HepG2 (cell line): ENCODE measurements around the gene FGA. TPM values are rescaled to one million over a fixed set of nuclear protein-coding genes. Genes with fewer than 3 reads are reported as not detected.

ENCODE experiments used
- CENPT ChIP-seq: sonication (generic); formaldehyde crosslinking; IDR thresholded peaks from 2 replicates; pipeline ENCODE4 v1.8.0; 2022; ENCODE audit warnings: low read depth, mild to moderate bottlenecking, moderate library complexity, missing genetic modification reagents
- HDAC6 ChIP-seq: fragments of 200-600 bp; sonication (generic); IDR thresholded peaks from 2 replicates; pipeline ENCODE4 v1.7.0; 2017; ENCODE audit warnings: mild to moderate bottlenecking, antibody characterized with exemption, low read length, low read depth
- HMG20A ChIP-seq: IDR thresholded peaks from 2 replicates; pipeline ENCODE4 v1.6.1; 2016; ENCODE audit warnings: borderline replicate concordance
- KDM5B ChIP-seq: sonication (generic); formaldehyde crosslinking; IDR thresholded peaks from 2 replicates; pipeline ENCODE4 v1.4.0; 2020; ENCODE audit warnings: missing genetic modification reagents, mild to moderate bottlenecking, borderline replicate concordance
- MAFF ChIP-seq: IDR thresholded peaks from 2 replicates; pipeline ENCODE4 v1.6.1; 2011; ENCODE audit warnings: low read depth, low read length, improper control_type of control experiment
- MXD1 ChIP-seq: sonication (generic); formaldehyde crosslinking; IDR thresholded peaks from 2 replicates; pipeline ENCODE4 v1.4.0; 2020; ENCODE audit warnings: mild to moderate bottlenecking, missing genetic modification reagents
- NFKBIZ ChIP-seq: IDR thresholded peaks from 2 replicates; pipeline ENCODE4 v1.6.1; 2018; ENCODE audit warnings: missing genetic modification reagents, missing compliant biosample characterization
- RBAK ChIP-seq: sonication (generic); formaldehyde crosslinking; IDR thresholded peaks from 2 replicates; pipeline ENCODE4 v1.5.1; 2020; ENCODE audit warnings: mild to moderate bottlenecking, missing genetic modification reagents
- RXRA ChIP-seq: sonication (generic); formaldehyde crosslinking; IDR thresholded peaks from 2 replicates; pipeline ENCODE4 v1.5.1; 2020; ENCODE audit warnings: missing genetic modification reagents
- SMC3 ChIP-seq: IDR thresholded peaks from 2 replicates; pipeline ENCODE4 v1.6.1; 2011; ENCODE audit warnings: low read length, improper control_type of control experiment
- SP2 ChIP-seq: sonication (generic); formaldehyde crosslinking; IDR thresholded peaks from 2 replicates; pipeline ENCODE4 v1.5.1; 2020; ENCODE audit warnings: mild to moderate bottlenecking, missing genetic modification reagents
- SP5 ChIP-seq: IDR thresholded peaks from 2 replicates; pipeline ENCODE4 v1.6.1; 2016; ENCODE audit warnings: low read depth, borderline replicate concordance
- SRSF9 ChIP-seq: fragments of 200-400 bp; formaldehyde crosslinking; IDR thresholded peaks from 2 replicates; pipeline ENCODE4 v1.6.1; 2018; ENCODE audit warnings: borderline replicate concordance, mild to moderate bottlenecking, low read depth, low read length; ENCODE audit not compliant: insufficient read depth, poor library complexity, severe bottlenecking
- U2AF2 ChIP-seq: fragments of 200-400 bp; formaldehyde crosslinking; IDR thresholded peaks from 2 replicates; pipeline ENCODE4 v1.6.1; 2017; ENCODE audit warnings: low read depth, mild to moderate bottlenecking, low read length
- ZFP37 ChIP-seq: sonication (generic); formaldehyde crosslinking; IDR thresholded peaks from 2 replicates; pipeline ENCODE4 v1.4.0; 2020; ENCODE audit warnings: missing genetic modification reagents, borderline replicate concordance
- ZNF143 ChIP-seq: sonication (generic); formaldehyde crosslinking; IDR thresholded peaks from 2 replicates; pipeline ENCODE4 v1.4.0; 2020; ENCODE audit warnings: missing genetic modification reagents
- ZNF205 ChIP-seq: IDR thresholded peaks from 2 replicates; pipeline ENCODE4 v1.6.1; 2018; ENCODE audit warnings: missing biosample characterization, missing genetic modification reagents
- ZNF234 ChIP-seq: sonication (generic); formaldehyde crosslinking; conservative IDR thresholded peaks from 2 replicates; pipeline ENCODE4 v1.5.1; 2020; ENCODE audit warnings: mild to moderate bottlenecking, missing genetic modification reagents
- ZNF256 ChIP-seq: sonication (generic); formaldehyde crosslinking; conservative IDR thresholded peaks from 2 replicates; pipeline ENCODE4 v1.4.0; 2020; ENCODE audit warnings: missing genetic modification reagents
- ZNF543 ChIP-seq: sonication (generic); formaldehyde crosslinking; IDR thresholded peaks from 2 replicates; pipeline ENCODE4 v1.4.0; 2020; ENCODE audit warnings: mild to moderate bottlenecking, missing genetic modification reagents
- ZNF577 ChIP-seq: sonication (generic); formaldehyde crosslinking; IDR thresholded peaks from 2 replicates; pipeline ENCODE4 v1.4.0; 2020; ENCODE audit warnings: mild to moderate bottlenecking, low read depth, missing genetic modification reagents, borderline replicate concordance
- ZNF619 ChIP-seq: sonication (generic); formaldehyde crosslinking; IDR thresholded peaks from 2 replicates; pipeline ENCODE4 v1.4.0; 2020; ENCODE audit warnings: mild to moderate bottlenecking, missing genetic modification reagents
- ZNF652 ChIP-seq: IDR thresholded peaks from 2 replicates; pipeline ENCODE4 v1.6.1; 2016; ENCODE audit warnings: low read depth, borderline replicate concordance
- ZNF713 ChIP-seq: sonication (generic); formaldehyde crosslinking; IDR thresholded peaks from 2 replicates; pipeline ENCODE4 v1.4.0; 2020; ENCODE audit warnings: mild to moderate bottlenecking, missing genetic modification reagents
- ZNF772 ChIP-seq: sonication (generic); formaldehyde crosslinking; IDR thresholded peaks from 2 replicates; pipeline ENCODE4 v1.5.0; 2020; ENCODE audit warnings: mild to moderate bottlenecking, missing genetic modification reagents
- ZSCAN25 ChIP-seq: sonication (generic); formaldehyde crosslinking; IDR thresholded peaks from 2 replicates; pipeline ENCODE4 v1.8.0; 2022; ENCODE audit warnings: mild to moderate bottlenecking, missing genetic modification reagents
- polyA plus RNA-seq, 8 experiments: library from polyadenylated mRNA; depleted of rRNA in 3 of 8; stranded (reverse) in 7 of 8; unstranded in 1 of 8; fragments of >200 nt; fragmentation: Illumina TruSeq in 4 of 8; extraction: Trizol in 4 of 8; gene quantifications; 2 replicates each; pipeline versions ENCODE4 v1.2.1 to v1.2.3, GENCODE V29; 2011 to 2016; ENCODE audit warnings: low read depth in 4 of 8, missing spikeins in 1 of 8, mixed read lengths in 1 of 8; ENCODE audit not compliant: insufficient read depth in 1 of 8
- total RNA-seq, 5 experiments: library from RNA; depleted of rRNA; stranded (reverse); fragments of >200 nt; fragmentation: Illumina TruSeq; extraction: Trizol; gene quantifications; 2 replicates each; pipeline ENCODE4 v1.2.3, GENCODE V29; 2016; ENCODE audit warnings: low read depth in 1 of 5
- TF ChIP-seq, protein P1 (sequence below): sonication (generic); formaldehyde crosslinking; IDR thresholded peaks from 2 replicates; pipeline ENCODE4 v1.4.0; 2020; ENCODE audit warnings: mild to moderate bottlenecking, missing genetic modification reagents
- TF ChIP-seq, protein P2 (sequence below): sonication (generic); formaldehyde crosslinking; IDR thresholded peaks from 2 replicates; pipeline ENCODE4 v1.4.0; 2020; ENCODE audit warnings: missing genetic modification reagents

Gene FGA
- total and polyA plus RNA-seq, 2 of the 13 experiments (the other 11 are each of a cell fraction or from before 2014, with no cell fraction given): 640 to 1,523 TPM

- TF ChIP-seq ZNF619 (CRISPR knock-in tag): no peak
- peak; percentile 86; the same call in 1 of the 2 replicates for TF ChIP-seq KDM5B (CRISPR knock-in tag)
- TF ChIP-seq RBAK (CRISPR knock-in tag): no peak
- no peak for TF ChIP-seq HDAC6
- peak; percentile 51; the same call in 1 of the 2 replicates for TF ChIP-seq MXD1
- TF ChIP-seq, protein P1, sequence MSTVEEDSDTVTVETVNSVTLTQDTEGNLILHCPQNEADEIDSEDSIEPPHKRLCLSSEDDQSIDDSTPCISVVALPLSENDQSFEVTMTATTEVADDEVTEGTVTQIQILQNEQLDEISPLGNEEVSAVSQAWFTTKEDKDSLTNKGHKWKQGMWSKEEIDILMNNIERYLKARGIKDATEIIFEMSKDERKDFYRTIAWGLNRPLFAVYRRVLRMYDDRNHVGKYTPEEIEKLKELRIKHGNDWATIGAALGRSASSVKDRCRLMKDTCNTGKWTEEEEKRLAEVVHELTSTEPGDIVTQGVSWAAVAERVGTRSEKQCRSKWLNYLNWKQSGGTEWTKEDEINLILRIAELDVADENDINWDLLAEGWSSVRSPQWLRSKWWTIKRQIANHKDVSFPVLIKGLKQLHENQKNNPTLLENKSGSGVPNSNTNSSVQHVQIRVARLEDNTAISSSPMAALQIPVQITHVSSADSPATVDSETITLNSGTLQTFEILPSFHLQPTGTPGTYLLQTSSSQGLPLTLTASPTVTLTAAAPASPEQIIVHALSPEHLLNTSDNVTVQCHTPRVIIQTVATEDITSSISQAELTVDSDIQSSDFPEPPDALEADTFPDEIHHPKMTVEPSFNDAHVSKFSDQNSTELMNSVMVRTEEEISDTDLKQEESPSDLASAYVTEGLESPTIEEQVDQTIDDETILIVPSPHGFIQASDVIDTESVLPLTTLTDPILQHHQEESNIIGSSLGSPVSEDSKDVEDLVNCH (CRISPR knock-in tag): no peak
- TF ChIP-seq ZNF652 (CRISPR knock-in tag): no peak
- TF ChIP-seq SP2: no peak
- no peak for TF ChIP-seq U2AF2
- no peak for TF ChIP-seq ZNF772 (CRISPR knock-in tag)
- TF ChIP-seq SRSF9: no peak
- TF ChIP-seq SMC3: no peak
- no peak for TF ChIP-seq MAFF
- no peak for TF ChIP-seq ZSCAN25 (CRISPR knock-in tag)
- TF ChIP-seq CENPT: no peak
- TF ChIP-seq ZNF713 (CRISPR knock-in tag): no peak
- TF ChIP-seq HMG20A (CRISPR knock-in tag): no peak
- peak; percentile 41; the same call in 1 of the 2 replicates for TF ChIP-seq RXRA (CRISPR knock-in tag)
- no peak for TF ChIP-seq ZNF543 (CRISPR knock-in tag)
- TF ChIP-seq, protein P2, sequence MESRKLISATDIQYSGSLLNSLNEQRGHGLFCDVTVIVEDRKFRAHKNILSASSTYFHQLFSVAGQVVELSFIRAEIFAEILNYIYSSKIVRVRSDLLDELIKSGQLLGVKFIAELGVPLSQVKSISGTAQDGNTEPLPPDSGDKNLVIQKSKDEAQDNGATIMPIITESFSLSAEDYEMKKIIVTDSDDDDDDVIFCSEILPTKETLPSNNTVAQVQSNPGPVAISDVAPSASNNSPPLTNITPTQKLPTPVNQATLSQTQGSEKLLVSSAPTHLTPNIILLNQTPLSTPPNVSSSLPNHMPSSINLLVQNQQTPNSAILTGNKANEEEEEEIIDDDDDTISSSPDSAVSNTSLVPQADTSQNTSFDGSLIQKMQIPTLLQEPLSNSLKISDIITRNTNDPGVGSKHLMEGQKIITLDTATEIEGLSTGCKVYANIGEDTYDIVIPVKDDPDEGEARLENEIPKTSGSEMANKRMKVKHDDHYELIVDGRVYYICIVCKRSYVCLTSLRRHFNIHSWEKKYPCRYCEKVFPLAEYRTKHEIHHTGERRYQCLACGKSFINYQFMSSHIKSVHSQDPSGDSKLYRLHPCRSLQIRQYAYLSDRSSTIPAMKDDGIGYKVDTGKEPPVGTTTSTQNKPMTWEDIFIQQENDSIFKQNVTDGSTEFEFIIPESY: peak; percentile 75
- no peak for TF ChIP-seq ZNF234 (CRISPR knock-in tag)
- no peak for TF ChIP-seq ZNF577 (CRISPR knock-in tag)
- TF ChIP-seq SP5 (CRISPR knock-in tag): no peak
- no peak for TF ChIP-seq ZNF143
- TF ChIP-seq ZNF256 (CRISPR knock-in tag): 0 out of 2 replicates have a peak, but pooled peaks have one; percentile 38
- TF ChIP-seq NFKBIZ (CRISPR knock-in tag): 0 out of 2 replicates have a peak, but pooled peaks have one; percentile 37
- no peak for TF ChIP-seq ZFP37 (CRISPR knock-in tag)
- no peak for TF ChIP-seq ZNF205 (CRISPR knock-in tag)
Measured at GRCh38 chr4:154626793-154627484, 36.4 kb upstream of the FGA start (continued).
